ENCODE data around the gene BRIP1. TPM values are rescaled to one million over a fixed set of nuclear protein-coding genes. Genes with fewer than 3 reads are reported as not detected.
"Not testable (repeated sequence)": the region's sequence is repeated elsewhere in the genome, so short reads cannot be mapped to it uniquely, and the experiment has no call there.

BRIP1 gene
- total and polyA plus RNA-seq, 8 donors, result 0.31 to 10.8 (median 0.89) TPM; not detected in 1

- Histone ChIP-seq H3K4me3 (no peak overlapping the region), H3K4me1 (no peaks in the 10 kb centered on the region), H3K36me3 (no peaks in the 10 kb centered on the region), H3K27me3 (no peaks in the 10 kb centered on the region), H3K9me3 (no peaks in the 10 kb centered on the region), H3K27ac (no peak overlapping the region)
- intact Hi-C loops (cut with DNase I; ENCODE audit: low total_unique reads), result no loop called here
- TF ChIP-seq POLR2A (IDR thresholded peaks at IDR 0.05), result no peak
- no peak for TF ChIP-seq CTCF (IDR thresholded peaks at IDR 0.05)
- no peak for TF ChIP-seq EP300 (IDR thresholded peaks at IDR 0.05)
- no peak for TF ChIP-seq POLR2AphosphoS5 (IDR thresholded peaks at IDR 0.05)
- 79 to 92% (median 85%) methylated on average over 3 of the region's 3 CpGs for WGBS, 5 donors
- DNase-seq, result no peak
These were observed 135.0 kb downstream of the BRIP1 start for GRCh38 chr17:61728297-61728836.

- H3K27ac ChIP-seq; DNase-seq; H3K36me3 ChIP-seq; H3K4me3 ChIP-seq; intact Hi-C loops (cut with DNase I; ENCODE audit: low total_unique reads); H3K27me3 ChIP-seq; H3K9me3 ChIP-seq; H3K4me1 ChIP-seq: not testable (repeated sequence)
- 93 to 99% (median 98%) methylated on average over 8 of the region's 8 CpGs for WGBS, 5 donors
These were observed 135.5 kb downstream of the BRIP1 start for GRCh38 chr17:61727798-61728197.

GRCh38 chr17:61726977-61727376 is 136.4 kb downstream of the BRIP1 start:
- TF ChIP-seq POLR2AphosphoS5 (IDR thresholded peaks at IDR 0.05) (no peak), EP300 (IDR thresholded peaks at IDR 0.05) (no peak), CTCF (IDR thresholded peaks at IDR 0.05) (no peak), POLR2A (IDR thresholded peaks at IDR 0.05) (no peak)
- H3K4me3 ChIP-seq, result no peak overlapping the region
- 92 to 98% (median 93%) methylated on average over 2 of the region's 2 CpGs for whole genome bisulfite sequencing, 5 donors
- no peak for DNase-seq
- H3K27me3 ChIP-seq, result no peaks in the 10 kb centered on the region
- intact Hi-C loops (cut with DNase I; ENCODE audit: low total_unique reads), result no loop called here
- H3K27ac ChIP-seq, result no peak overlapping the region
- no peaks in the 10 kb centered on the region for H3K4me1 ChIP-seq
- H3K36me3 ChIP-seq, result no peaks in the 10 kb centered on the region
- H3K9me3 ChIP-seq, result no peaks in the 10 kb centered on the region

GRCh38 chr17:61724777-61725176 is 138.6 kb downstream of the BRIP1 start:
- TF ChIP-seq POLR2A (IDR thresholded peaks at IDR 0.05) (no peak), CTCF (IDR thresholded peaks at IDR 0.05) (no peak), EP300 (IDR thresholded peaks at IDR 0.05) (no peak), POLR2AphosphoS5 (IDR thresholded peaks at IDR 0.05) (no peak)
- Histone ChIP-seq H3K4me3 (no peak overlapping the region), H3K36me3 (no peaks in the 10 kb centered on the region), H3K9me3 (no peaks in the 10 kb centered on the region), H3K27me3 (no peaks in the 10 kb centered on the region), H3K27ac (no peak overlapping the region), H3K4me1 (no peaks in the 10 kb centered on the region)
- intact Hi-C loops (cut with DNase I; ENCODE audit: low total_unique reads), result no loop called here
- 38 to 65% (median 43%) methylated on average over 1 of the region's 1 CpG for WGBS, 5 donors
- DNase-seq, result no peak

- TF ChIP-seq POLR2A (IDR thresholded peaks at IDR 0.05), result no peak
- no peak for TF ChIP-seq EP300 (IDR thresholded peaks at IDR 0.05)
- TF ChIP-seq POLR2AphosphoS5 (IDR thresholded peaks at IDR 0.05), result no peak
- no peak for TF ChIP-seq CTCF (IDR thresholded peaks at IDR 0.05)
- Histone ChIP-seq H3K9me3 (peaks cover 0 to 3% (median 0%) of the 10 kb centered on the region in 4 donors), H3K27ac (no peak overlapping the region), H3K27me3 (no peaks in the 10 kb centered on the region), H3K4me3 (no peak overlapping the region), H3K36me3 (no peaks in the 10 kb centered on the region), H3K4me1 (no peaks in the 10 kb centered on the region)
- intact Hi-C loops (cut with DNase I; ENCODE audit: low total_unique reads), result no loop called here
- no peak for DNase-seq
- WGBS, 5 donors, result 98 to 100% (median 98%) methylated on average over 1 of the region's 1 CpG
These were observed 139.4 kb downstream of the BRIP1 start for GRCh38 chr17:61723914-61724313.

Data from stomach (tissue), 9 donors.